H1 (cell line): ENCODE results near the gene TIMM8B. TPM values are rescaled to one million over a fixed set of nuclear protein-coding genes. Genes with fewer than 3 reads are reported as not detected.

ENCODE experiments used
- CTCF ChIA-PET: fragments of 300-600 bp; sonication (Branson Sonifier 250); formaldehyde crosslinking; loops from one replicate; lab custom pipeline; 2021; ENCODE audit not compliant: partially characterized antibody; lab: Charles Lee
- POLR2A ChIA-PET: fragments of 300-600 bp; sonication (Branson Sonifier 250); formaldehyde crosslinking; loops from one replicate; lab custom pipeline; 2021; ENCODE audit warnings: inconsistent platforms; ENCODE audit not compliant: partially characterized antibody; lab: Charles Lee
- DNase-seq, 2 experiments: peaks; one replicate each; pipeline versions ENCODE4 v3.0.0 to v3.0.0-alpha.2; 2010 to 2022; ENCODE audit warnings: low spot score in 2 of 2, low read depth in 1 of 2, mixed read lengths in 1 of 2
- FAIRE-seq: peaks from 2 replicates; lab custom pipeline; 2011; peaks lifted over from hg19 to GRCh38; lab: Jason Lieb, UNC
- H2AFZ ChIP-seq: 2 replicates; pipeline ENCODE4 v1.8.1; 2012; ENCODE audit warnings: low read length, inconsistent platforms
- H2AK5ac ChIP-seq: 2 replicates; pipeline ENCODE4 v1.6.1; 2013; ENCODE audit warnings: low read depth, low read length
- H2BK120ac ChIP-seq: replicated peaks from 2 replicates; pipeline ENCODE3; 2013; ENCODE audit warnings: low read depth, low read length, inconsistent platforms
- H2BK12ac ChIP-seq: 2 replicates; pipeline ENCODE4 v1.6.1; 2013; ENCODE audit warnings: low read depth, low read length
- H2BK15ac ChIP-seq: 2 replicates; pipeline ENCODE4 v1.6.1; 2013; ENCODE audit warnings: low read length
- H2BK20ac ChIP-seq: 2 replicates; pipeline ENCODE4 v1.6.1; 2013; ENCODE audit warnings: low read length
- H2BK5ac ChIP-seq: 2 replicates; pipeline ENCODE4 v1.6.1; 2013; ENCODE audit warnings: low read depth, low read length
- H3K14ac ChIP-seq: 2 replicates; pipeline ENCODE4 v1.6.1; 2013; ENCODE audit warnings: inconsistent platforms; ENCODE audit not compliant: insufficient read length
- H3K18ac ChIP-seq: 2 replicates; pipeline ENCODE4 v1.6.1; 2013; ENCODE audit warnings: low read length; ENCODE audit errors: extremely low read depth
- H3K23ac ChIP-seq: 2 replicates; pipeline ENCODE4 v1.6.1; 2013; ENCODE audit warnings: inconsistent platforms; ENCODE audit not compliant: insufficient read length
- H3K23me2 ChIP-seq: 2 replicates; pipeline ENCODE4 v1.6.1; 2013; ENCODE audit warnings: low read depth, low read length
- H3K27ac ChIP-seq: 2 replicates; pipeline ENCODE4 v1.6.1; 2011; ENCODE audit warnings: low read depth, low read length, inconsistent platforms
- H3K27me3 ChIP-seq, 4 experiments: replicated peaks in 1 of 4; 1 replicate in 1 of 4; 2 replicates in 3 of 4; pipeline versions ENCODE4 v1.6.1 to v1.8.1; 2011 to 2013; ENCODE audit warnings: low read length in 3 of 4, mild to moderate bottlenecking in 3 of 4, inconsistent platforms in 2 of 4, mixed read lengths in 2 of 4, moderate library complexity in 1 of 4; ENCODE audit not compliant: control insufficient read depth in 3 of 4, insufficient read depth in 3 of 4; ENCODE audit errors: extremely low read depth in 1 of 4
- H3K36me3 ChIP-seq, 4 experiments: 2 replicates each; pipeline versions ENCODE4 v1.6.1 to v1.8.1; 2011 to 2013; ENCODE audit warnings: mild to moderate bottlenecking in 4 of 4, low read length in 3 of 4, moderate library complexity in 2 of 4, control low read depth in 1 of 4, inconsistent platforms in 1 of 4; ENCODE audit not compliant: insufficient read depth in 4 of 4, control insufficient read depth in 2 of 4
- H3K4ac ChIP-seq: replicated peaks from 2 replicates; pipeline ENCODE3; 2013; ENCODE audit warnings: low read length, low read depth, mixed read lengths, inconsistent platforms; ENCODE audit not compliant: insufficient read length
- H3K4me1 ChIP-seq, 4 experiments: replicated peaks in 1 of 4; 1 replicate in 1 of 4; 2 replicates in 3 of 4; pipeline versions ENCODE4 v1.6.1 to v1.8.1; 2011 to 2013; ENCODE audit warnings: low read length in 3 of 4, inconsistent platforms in 2 of 4, mixed read lengths in 1 of 4; ENCODE audit not compliant: insufficient read depth in 4 of 4, control insufficient read depth in 3 of 4
- H3K4me2 ChIP-seq, 2 experiments: 2 replicates each; pipeline versions ENCODE4 v1.6.1 to v1.8.1; 2011 to 2013; ENCODE audit warnings: low read depth in 2 of 2, low read length in 2 of 2, control low read depth in 1 of 2, inconsistent platforms in 1 of 2, mild to moderate bottlenecking in 1 of 2; ENCODE audit not compliant: insufficient read depth in 1 of 2
- H3K4me3 ChIP-seq, 4 experiments: fragments of 200-600, 300-600 bp in 1 of 4; sonication (generic), shearing (Covaris generic), sonication (Bioruptor Twin) in 1 of 4; 2 replicates each; pipeline versions ENCODE4 v1.5.1 to v1.8.1; 2011 to 2016; ENCODE audit warnings: low read length in 4 of 4, low read depth in 3 of 4, control low read depth in 2 of 4, inconsistent platforms in 2 of 4, mild to moderate bottlenecking in 2 of 4, mixed read lengths in 1 of 4, moderate library complexity in 1 of 4; ENCODE audit not compliant: insufficient read depth in 2 of 4; ENCODE audit errors: extremely low read depth in 1 of 4
- H3K56ac ChIP-seq: replicated peaks from 2 replicates; pipeline ENCODE3; 2013; ENCODE audit warnings: low read depth, mild to moderate bottlenecking, mixed read lengths, low read length, inconsistent platforms; ENCODE audit not compliant: insufficient read length
- H3K79me1 ChIP-seq: 2 replicates; pipeline ENCODE4 v1.6.1; 2013; ENCODE audit warnings: low read depth, low read length, control low read depth
- H3K79me2 ChIP-seq, 2 experiments: 2 replicates each; pipeline versions ENCODE4 v1.6.1 to v1.8.1; 2012 to 2013; ENCODE audit warnings: low read length in 2 of 2, mild to moderate bottlenecking in 2 of 2, inconsistent platforms in 1 of 2; ENCODE audit not compliant: insufficient read depth in 2 of 2, control insufficient read depth in 1 of 2
- H3K9ac ChIP-seq, 4 experiments: replicated peaks in 1 of 4; 1 replicate in 1 of 4; 2 replicates in 3 of 4; pipeline versions ENCODE4 v1.6.1 to v1.8.1; 2011 to 2013; ENCODE audit warnings: low read depth in 3 of 4, low read length in 3 of 4, control low read depth in 2 of 4, mild to moderate bottlenecking in 2 of 4, moderate library complexity in 2 of 4, inconsistent platforms in 1 of 4; ENCODE audit errors: extremely low read depth in 1 of 4
- H3K9me3 ChIP-seq, 2 experiments: 2 replicates each; pipeline versions ENCODE4 v1.6.1 to v1.8.1; 2012 to 2013; ENCODE audit warnings: mild to moderate bottlenecking in 2 of 2, moderate library complexity in 2 of 2, control low read depth in 1 of 2, inconsistent platforms in 1 of 2, low read depth in 1 of 2, low read length in 1 of 2, mixed read lengths in 1 of 2; ENCODE audit not compliant: insufficient read depth in 2 of 2
- H4K20me1 ChIP-seq, 2 experiments: replicated peaks in 1 of 2; 2 replicates each; pipeline versions ENCODE3 to v1.8.1; 2011 to 2013; ENCODE audit warnings: inconsistent platforms in 2 of 2, low read length in 2 of 2, mild to moderate bottlenecking in 1 of 2; ENCODE audit not compliant: insufficient read depth in 2 of 2, control insufficient read depth in 1 of 2
- H4K5ac ChIP-seq: 2 replicates; pipeline ENCODE4 v1.6.1; 2013; ENCODE audit warnings: low read length, low read depth, mixed read lengths, inconsistent platforms; ENCODE audit not compliant: insufficient read length
- H4K8ac ChIP-seq: 2 replicates; pipeline ENCODE4 v1.8.0; 2013; ENCODE audit warnings: mild to moderate bottlenecking, moderate library complexity, low read length, inconsistent platforms; ENCODE audit not compliant: insufficient read depth; ENCODE audit errors: extremely low read depth
- H4K91ac ChIP-seq: replicated peaks from 2 replicates; pipeline ENCODE3; 2013; ENCODE audit warnings: low read length, mixed read lengths, inconsistent platforms; ENCODE audit not compliant: insufficient read length
- ATF3 ChIP-seq: IDR thresholded peaks from 2 replicates; pipeline ENCODE4 v1.6.1; 2011; ENCODE audit warnings: low read depth, mild to moderate bottlenecking, low read length; ENCODE audit not compliant: insufficient read depth
- BCL11A ChIP-seq, 2 experiments: IDR thresholded peaks; one replicate each; pipeline ENCODE4 v1.6.1; 2011; ENCODE audit warnings: low read depth in 2 of 2, low read length in 2 of 2, mild to moderate bottlenecking in 2 of 2
- CHD1 ChIP-seq: IDR thresholded peaks from 2 replicates; pipeline ENCODE4 v1.6.1; 2012; ENCODE audit warnings: low read depth, low read length, improper control_type of control experiment
- CHD2 ChIP-seq: IDR thresholded peaks from 2 replicates; pipeline ENCODE4 v1.6.1; 2012; ENCODE audit warnings: low read length, improper control_type of control experiment
- GTF2F1 ChIP-seq: IDR thresholded peaks from 2 replicates; pipeline ENCODE4 v1.6.1; 2012; ENCODE audit warnings: low read depth, low read length, improper control_type of control experiment, borderline replicate concordance
- KDM4A ChIP-seq: IDR thresholded peaks from one replicate; pipeline ENCODE4 v1.7.1; 2012; ENCODE audit warnings: low read depth, mild to moderate bottlenecking, moderate library complexity, low read length, inconsistent platforms; ENCODE audit not compliant: severe bottlenecking
- POLR2AphosphoS5 ChIP-seq: IDR thresholded peaks from 2 replicates; pipeline ENCODE4 v1.6.1; 2011; ENCODE audit warnings: low read depth, low read length
- RAD21 ChIP-seq, 2 experiments: IDR thresholded peaks in 1 of 2; conservative IDR thresholded peaks in 1 of 2; 2 replicates each; pipeline ENCODE4 v1.6.1; 2011; ENCODE audit warnings: low read depth in 2 of 2, low read length in 2 of 2, improper control_type of control experiment in 1 of 2, inconsistent platforms in 1 of 2, mild to moderate bottlenecking in 1 of 2, moderate library complexity in 1 of 2
- RBBP5 ChIP-seq: IDR thresholded peaks from 2 replicates; pipeline ENCODE4 v1.7.1; 2012; ENCODE audit warnings: low read depth, mild to moderate bottlenecking, inconsistent platforms, low read length, moderate library complexity, borderline replicate concordance
- SP1 ChIP-seq: IDR thresholded peaks from 2 replicates; pipeline ENCODE4 v1.6.1; 2011; ENCODE audit warnings: low read depth, low read length
- SP4 ChIP-seq: IDR thresholded peaks from 2 replicates; pipeline ENCODE4 v1.6.1; 2012; ENCODE audit warnings: low read length, inconsistent platforms
- SRF ChIP-seq: IDR thresholded peaks from 2 replicates; pipeline ENCODE4 v1.6.1; 2011; ENCODE audit warnings: mild to moderate bottlenecking, low read depth, low read length, moderate library complexity
- TAF1 ChIP-seq: IDR thresholded peaks from 2 replicates; pipeline ENCODE4 v1.6.1; 2011; ENCODE audit warnings: mild to moderate bottlenecking, low read depth, low read length
- TBP ChIP-seq: IDR thresholded peaks from 2 replicates; pipeline ENCODE4 v1.6.1; 2011; ENCODE audit warnings: low read depth, low read length, improper control_type of control experiment
- TEAD4 ChIP-seq: IDR thresholded peaks from 2 replicates; pipeline ENCODE4 v1.6.1; 2012; ENCODE audit warnings: low read depth, low read length, inconsistent platforms, mixed read lengths
- WGBS, 2 experiments: shearing (Covaris generic) in 1 of 2; methylation state at CpG; one replicate each; pipeline versions ENCODE4 v1.1.6 to v1.1.7; 2013 to 2015; ENCODE audit warnings: low lambda C conversion rate in 2 of 2, mixed read lengths in 2 of 2, inconsistent platforms in 1 of 2, low coverage in 1 of 2, missing lambda C conversion rate in 1 of 2; ENCODE audit not compliant: insufficient replicate concordance in 2 of 2, insufficient coverage in 1 of 2, insufficient read length in 1 of 2; ENCODE audit errors: extremely low coverage in 1 of 2, missing lambda C conversion rate in 1 of 2; 5-methylcytosine and 5-hydroxymethylcytosine counted together
- polyA plus RNA-seq, 7 experiments: library from polyadenylated mRNA; depleted of rRNA in 3 of 7; stranded (reverse) in 5 of 7; unstranded in 2 of 7; fragments of >200 nt in 5 of 7; fragments of 200-250 nt in 2 of 7; gene quantifications; 1 replicate in 5 of 7; 2 replicates in 1 of 7; 4 replicates in 1 of 7; pipeline versions ENCODE4 v1.2.1 to v1.2.3, GENCODE V29; 2011 to 2013; ENCODE audit warnings: missing spikeins in 2 of 7, mixed read lengths in 2 of 7
- total RNA-seq: library from RNA; stranded (reverse); fragmentation: NEBNext Ultra II Directional; extraction: Animal tissue kit (Norgen Biotek cat#: 25700); gene quantifications from 2 replicates; pipeline ENCODE4 v1.2.1, GENCODE V29; 2021

The TIMM8B gene
- total and polyA plus RNA-seq, 2 of the 8 experiments (the other 6 are each of a cell fraction or from before 2014, with no cell fraction given), result 93.7 to 143 TPM

GRCh38 chr11:112103446-112103845 is 16.9 kb upstream of the TIMM8B start:
- FAIRE-seq (no peak), DNase-seq (no peak)
- H3K4me2 ChIP-seq, result no peak overlapping the region
- no peak overlapping the region for H3K14ac ChIP-seq
- no peaks in the 10 kb centered on the region for H4K20me1 ChIP-seq
- no peaks in the 10 kb centered on the region for H3K79me1 ChIP-seq
- H2BK12ac ChIP-seq, result no peak overlapping the region
- no peak overlapping the region for H3K9ac ChIP-seq
- POLR2A ChIA-PET, result no interaction called here
- H3K56ac ChIP-seq, result no peak overlapping the region
- H2AK5ac ChIP-seq, result no peak overlapping the region
- CTCF ChIA-PET, result interaction anchor here (0.6 to 12.8 kb wide), 4 partner anchors 10 to 241 kb away, joined by 3 to 104 read pairs (median 4); no protein-coding TSS in a partner anchor
- H4K5ac ChIP-seq, result no peak overlapping the region
- no peaks in the 10 kb centered on the region for H3K27me3 ChIP-seq
- no peaks in the 10 kb centered on the region for H3K23me2 ChIP-seq
- H3K4ac ChIP-seq, result no peak overlapping the region
- no peak overlapping the region for H3K18ac ChIP-seq
- H2BK20ac ChIP-seq, result no peak overlapping the region
- no peak overlapping the region for H2AFZ ChIP-seq
- 96% methylated on average over 6 of the region's 6 CpGs; no CpG with 5 or more reads in 1 of the 2 experiments for WGBS, 2 experiments
- no peaks in the 10 kb centered on the region for H3K79me2 ChIP-seq
- no peak overlapping the region for H2BK120ac ChIP-seq
- no peak overlapping the region for H3K27ac ChIP-seq
- H4K91ac ChIP-seq, result no peak overlapping the region
- no peak overlapping the region for H4K8ac ChIP-seq
- no peaks in the 10 kb centered on the region for H3K9me3 ChIP-seq
- no peak overlapping the region for H2BK15ac ChIP-seq
- H3K36me3 ChIP-seq, result no peaks in the 10 kb centered on the region
- H3K4me1 ChIP-seq, result no peaks in the 10 kb centered on the region
- H3K4me3 ChIP-seq, result no peak overlapping the region
- H2BK5ac ChIP-seq, result no peak overlapping the region
- H3K23ac ChIP-seq, result no peak overlapping the region
- TF ChIP-seq CHD2, result no peak
- TF ChIP-seq SRF, result no peak
- TF ChIP-seq GTF2F1, result no peak
- no peak for TF ChIP-seq BCL11A (IDR thresholded peaks at IDR 0.05; ENCODE audit: low read depth in 2 of 2, low read length in 2 of 2)
- no peak for TF ChIP-seq KDM4A
- no peak for TF ChIP-seq SP4
- TF ChIP-seq CHD1, result no peak
- TF ChIP-seq POLR2AphosphoS5, result no peak
- TF ChIP-seq TEAD4, result no peak
- no peak for TF ChIP-seq RAD21 (IDR thresholded peaks at IDR 0.05 in 1 of 2, conservative IDR thresholded peaks at IDR 0.05 in 1 of 2; ENCODE audit: low read depth in 2 of 2, low read length in 2 of 2)
- TF ChIP-seq TBP, result no peak
- TF ChIP-seq RBBP5, result no peak
- TF ChIP-seq SP1, result no peak
- TF ChIP-seq ATF3, result no peak
- no peak for TF ChIP-seq TAF1
